SK-N-SH treated with all-trans-retinoic acid at 6 μM for 48 hours (cell line): ENCODE results near the gene ME3.
A peak's percentile ranks its signal among the peaks of the same experiment; 100 is the strongest.

Experiments used
- ATAC-seq: fragments of 200-7000 bp; cut with Tn5 transposase; 3 replicates; pipeline ENCODE4 v1.9.1; 2020; ENCODE audit warnings: mild to moderate bottlenecking, moderate library complexity
- ARNTL ChIP-seq: fragments of 450-650 bp; formaldehyde crosslinking; IDR thresholded peaks from 2 replicates; pipeline ENCODE4 v1.5.0; 2020; ENCODE audit warnings: low read depth, mild to moderate bottlenecking, moderate library complexity, borderline replicate concordance
- BACH2 ChIP-seq: fragments of 250-450 bp; sonication (Bioruptor Pico); IDR thresholded peaks from 2 replicates; pipeline ENCODE4 v1.9.0; 2021; ENCODE audit warnings: mild to moderate bottlenecking, borderline replicate concordance
- CREB5 ChIP-seq: fragments of 250-450 bp; sonication (Bioruptor Pico); IDR thresholded peaks from 2 replicates; pipeline ENCODE4 v1.5.1; 2020; ENCODE audit warnings: low read depth, mild to moderate bottlenecking, moderate library complexity
- CSDC2 ChIP-seq: fragments of 250-450 bp; sonication (Bioruptor Pico); IDR thresholded peaks from 2 replicates; pipeline ENCODE4 v1.5.0; 2020; ENCODE audit warnings: mild to moderate bottlenecking, moderate library complexity
- CSRNP3 ChIP-seq: fragments of 250-450 bp; sonication (Bioruptor Pico); IDR thresholded peaks from 2 replicates; pipeline ENCODE4 v1.5.1; 2021; ENCODE audit warnings: mild to moderate bottlenecking, moderate library complexity
- ESRRG ChIP-seq: fragments of 250-450 bp; sonication (Bioruptor Pico); IDR thresholded peaks from 2 replicates; pipeline ENCODE4 v1.6.1; 2021; ENCODE audit warnings: mild to moderate bottlenecking
- GLIS3 ChIP-seq: fragments of 250-450 bp; sonication (Bioruptor Pico); IDR thresholded peaks from 2 replicates; pipeline ENCODE4 v1.5.0; 2020; ENCODE audit warnings: mild to moderate bottlenecking, moderate library complexity
- ISL1 ChIP-seq: fragments of 250-450 bp; sonication (Bioruptor Pico); IDR thresholded peaks from 2 replicates; pipeline ENCODE4 v2.1.2; 2022; ENCODE audit warnings: mild to moderate bottlenecking, moderate library complexity
- OSR1 ChIP-seq: fragments of 250-450 bp; sonication (Bioruptor Pico); IDR thresholded peaks from 2 replicates; pipeline ENCODE4 v1.8.0; 2022; ENCODE audit warnings: moderate library complexity, mild to moderate bottlenecking, inconsistent platforms
- PATZ1 ChIP-seq: fragments of 250-450 bp; sonication (Bioruptor Pico); IDR thresholded peaks from 2 replicates; pipeline ENCODE4 v1.8.0; 2020; ENCODE audit warnings: mild to moderate bottlenecking, moderate library complexity, borderline replicate concordance
- POU6F1 ChIP-seq: fragments of 250-450 bp; sonication (Bioruptor Pico); IDR thresholded peaks from 2 replicates; pipeline ENCODE4 v1.8.0; 2021; ENCODE audit warnings: low read depth, mild to moderate bottlenecking, moderate library complexity, borderline replicate concordance
- PPARA ChIP-seq: fragments of 250-450 bp; sonication (Bioruptor Pico); IDR thresholded peaks from 2 replicates; pipeline ENCODE4 v1.5.0; 2020; ENCODE audit warnings: mild to moderate bottlenecking, borderline replicate concordance
- SNAI2 ChIP-seq: fragments of 250-450 bp; sonication (Bioruptor Pico); IDR thresholded peaks from 2 replicates; pipeline ENCODE4 v1.5.0; 2020; ENCODE audit warnings: mild to moderate bottlenecking, moderate library complexity
- TCF4 ChIP-seq: fragments of 250-450 bp; sonication (Bioruptor Pico); IDR thresholded peaks from 2 replicates; pipeline ENCODE4 v1.8.0; 2021; ENCODE audit warnings: mild to moderate bottlenecking, moderate library complexity, borderline replicate concordance
- TOX ChIP-seq: fragments of 250-450 bp; sonication (Bioruptor Pico); IDR thresholded peaks from 2 replicates; pipeline ENCODE4 v1.8.0; 2021; ENCODE audit warnings: mild to moderate bottlenecking, moderate library complexity, borderline replicate concordance
- TSHZ2 ChIP-seq: fragments of 250-450 bp; sonication (Bioruptor Pico); IDR thresholded peaks from 2 replicates; pipeline ENCODE4 v1.5.0; 2020; ENCODE audit warnings: mild to moderate bottlenecking, moderate library complexity
- ZFP3 ChIP-seq: fragments of 250-450 bp; sonication (Bioruptor Pico); IDR thresholded peaks from 2 replicates; pipeline ENCODE4 v1.5.0; 2020; ENCODE audit warnings: mild to moderate bottlenecking, moderate library complexity
- ZFP30 ChIP-seq: fragments of 450-650 bp; formaldehyde crosslinking; IDR thresholded peaks from 2 replicates; pipeline ENCODE4 v1.5.0; 2022; ENCODE audit warnings: mild to moderate bottlenecking, moderate library complexity
- ZNF565 ChIP-seq: fragments of 450-650 bp; formaldehyde crosslinking; conservative IDR thresholded peaks from 2 replicates; pipeline ENCODE4 v1.5.0; 2020; ENCODE audit warnings: low read depth, mild to moderate bottlenecking, moderate library complexity
- ZNF70 ChIP-seq: fragments of 450-650 bp; formaldehyde crosslinking; IDR thresholded peaks from 2 replicates; pipeline ENCODE4 v1.5.0; 2020; ENCODE audit warnings: mild to moderate bottlenecking, moderate library complexity
- ZNF8 ChIP-seq: fragments of 450-650 bp; formaldehyde crosslinking; IDR thresholded peaks from 2 replicates; pipeline ENCODE4 v1.5.0; 2020; ENCODE audit warnings: mild to moderate bottlenecking, moderate library complexity

Gene ME3

GRCh38 chr11:86408845-86409244, 263.6 kb downstream of the ME3 start:
- 0 out of 3 replicates have a peak, but pooled peaks have one; percentile 30 for ATAC-seq
- TF ChIP-seq TCF4 (CRISPR knock-in tag): no peak
- TF ChIP-seq ESRRG: no peak
- TF ChIP-seq CSDC2 (CRISPR knock-in tag): no peak
- no peak for TF ChIP-seq ARNTL (CRISPR knock-in tag)
- TF ChIP-seq OSR1 (CRISPR knock-in tag): no peak
- no peak for TF ChIP-seq TOX
- TF ChIP-seq ISL1 (CRISPR knock-in tag): no peak
- TF ChIP-seq ZFP30: no peak
- TF ChIP-seq CREB5: no peak
- TF ChIP-seq BACH2 (CRISPR knock-in tag): no peak
- TF ChIP-seq ZNF70 (CRISPR knock-in tag): no peak
- TF ChIP-seq TSHZ2 (CRISPR knock-in tag): no peak
- no peak for TF ChIP-seq PPARA (CRISPR knock-in tag)
- TF ChIP-seq CSRNP3 (CRISPR knock-in tag): no peak

GRCh38 chr11:86403458-86403857, 269.0 kb downstream of the ME3 start:
- TF ChIP-seq ZFP30 (no peak), TOX (no peak), TSHZ2 (CRISPR knock-in tag) (no peak), TCF4 (CRISPR knock-in tag) (no peak)

GRCh38 chr11:86398106-86398505, 274.3 kb downstream of the ME3 start:
- no peak for ATAC-seq
- TF ChIP-seq TSHZ2 (CRISPR knock-in tag) (no peak), CREB5 (no peak), GLIS3 (CRISPR knock-in tag) (no peak), ZNF565 (CRISPR knock-in tag) (no peak), PPARA (CRISPR knock-in tag) (no peak), BACH2 (CRISPR knock-in tag) (no peak), ESRRG (no peak), ZNF8 (CRISPR knock-in tag) (no peak), ISL1 (CRISPR knock-in tag) (no peak), TOX (no peak), SNAI2 (CRISPR knock-in tag) (no peak), TCF4 (CRISPR knock-in tag) (no peak), ZFP3 (CRISPR knock-in tag) (no peak), ZNF70 (CRISPR knock-in tag) (no peak), PATZ1 (CRISPR knock-in tag) (no peak), POU6F1 (CRISPR knock-in tag) (no peak)

More at GRCh38 chr11:86403458-86403857, 269.0 kb downstream of the ME3 start:
- ATAC-seq: no peak
